Lower lobe of right lung (tissue), 2 donors: ENCODE results near the gene PPP1R11. TPM values are rescaled to one million over a fixed set of nuclear protein-coding genes. Genes with fewer than 3 reads are reported as not detected.
A peak's percentile ranks its signal among the peaks of the same experiment; 100 is the strongest.

ENCODE experiments used
- ATAC-seq, 2 donors: fragments of 200-7000 bp; cut with Tn5 transposase; one replicate each; pipeline ENCODE4 v1.9.1; 2020 to 2022; ENCODE audit warnings: mild to moderate bottlenecking in 2 of 2, moderate library complexity in 2 of 2
- DNase-seq: peaks from one replicate; pipeline ENCODE4 v3.0.0-alpha.2; 2020
- H3K27ac ChIP-seq: fragments of 200-600 bp; one replicate; pipeline ENCODE4 v1.8.0; 2022
- H3K27me3 ChIP-seq: fragments of 200-600 bp; one replicate; pipeline ENCODE4 v1.8.0; 2022; ENCODE audit warnings: low read depth
- H3K36me3 ChIP-seq: fragments of 200-600 bp; one replicate; pipeline ENCODE4 v1.8.0; 2022; ENCODE audit warnings: mild to moderate bottlenecking
- H3K4me1 ChIP-seq: fragments of 200-600 bp; one replicate; pipeline ENCODE4 v1.8.0; 2022
- H3K4me3 ChIP-seq: fragments of 200-600 bp; one replicate; pipeline ENCODE4 v1.8.0; 2022; ENCODE audit warnings: mild to moderate bottlenecking
- H3K9me3 ChIP-seq: fragments of 200-600 bp; one replicate; pipeline ENCODE4 v1.8.0; 2022
- CTCF ChIP-seq: fragments of 200-600 bp; IDR thresholded peaks from one replicate; pipeline ENCODE4 v1.8.0; 2022; ENCODE audit warnings: antibody characterized with exemption, mild to moderate bottlenecking
- intact Hi-C: fragments of 100-400 bp; cut with DNase I; formaldehyde crosslinking; loops from one replicate; pipeline ENCODE4 v1.11.0; 2022
- total RNA-seq: library from RNA; stranded (reverse); fragmentation: NEBNext Ultra II Directional; extraction: Animal tissue kit (Norgen Biotek cat#: 25700); gene quantifications from one replicate; pipeline ENCODE4 v1.2.1, GENCODE V29; 2021
- donor health status: DM: no; HTN: yes; CAD: no; lungs with severe emphysema.

Gene PPP1R11
- total RNA-seq, 1 donor from 2014 or later: 65.7 TPM

- TF ChIP-seq CTCF: no peak
- Histone ChIP-seq H3K9me3 (no peaks in the 10 kb centered on the region), H3K27me3 (peaks cover 26% of the 10 kb centered on the region)
These were observed 27.1 kb downstream of the PPP1R11 start for GRCh38 chr6:30093951-30094661.

GRCh38 chr6:30096829-30097228 is 29.8 kb downstream of the PPP1R11 start:
- no peaks in the 10 kb centered on the region for H3K36me3 ChIP-seq
- peaks cover 21% of the 10 kb centered on the region for H3K27me3 ChIP-seq
- H3K9me3 ChIP-seq: no peaks in the 10 kb centered on the region
- ATAC-seq (no peak), DNase-seq (no peak)
- no peak for TF ChIP-seq CTCF
- intact Hi-C loops: no loop called here
- H3K4me3 ChIP-seq: no peak overlapping the region
- H3K27ac ChIP-seq: no peak overlapping the region
- H3K4me1 ChIP-seq: peaks cover 22% of the 10 kb centered on the region

More at GRCh38 chr6:30093951-30094661, 27.1 kb downstream of the PPP1R11 start:
- intact Hi-C loops: no loop called here
- DNase-seq (no peak), ATAC-seq (no peak)
- Histone ChIP-seq H3K27ac (no peak overlapping the region), H3K36me3 (no peaks in the 10 kb centered on the region), H3K4me3 (no peak overlapping the region), H3K4me1 (peaks cover 5% of the 10 kb centered on the region)

GRCh38 chr6:30097902-30098768 is 31.1 kb downstream of the PPP1R11 start:
- Histone ChIP-seq H3K4me1 (peaks cover 31% of the 10 kb centered on the region), H3K9me3 (no peaks in the 10 kb centered on the region), H3K36me3 (no peaks in the 10 kb centered on the region), H3K4me3 (no peak overlapping the region), H3K27me3 (peaks cover 11% of the 10 kb centered on the region), H3K27ac (no peak overlapping the region)
- ATAC-seq (no peak), DNase-seq (no peak)
- intact Hi-C loops: no loop called here
- TF ChIP-seq CTCF: no peak

GRCh38 chr6:30100154-30100553 is 33.2 kb downstream of the PPP1R11 start:
- Histone ChIP-seq H3K4me1 (peaks cover 35% of the 10 kb centered on the region), H3K27me3 (peaks cover 7% of the 10 kb centered on the region), H3K36me3 (no peaks in the 10 kb centered on the region), H3K27ac (peak overlapping the region; percentile 51), H3K4me3 (peak overlapping the region; percentile 54), H3K9me3 (no peaks in the 10 kb centered on the region)
- ATAC-seq (no peak), DNase-seq (no peak)
- TF ChIP-seq CTCF: no peak
- intact Hi-C loops: no loop called here

- H3K9me3 ChIP-seq: no peaks in the 10 kb centered on the region
- peak overlapping the region; percentile 54 for H3K4me3 ChIP-seq
- DNase-seq: peak; percentile 75
- TF ChIP-seq CTCF: no peak
- peak overlapping the region; percentile 51 for H3K27ac ChIP-seq
- H3K27me3 ChIP-seq: peaks cover 7% of the 10 kb centered on the region
- H3K4me1 ChIP-seq: peaks cover 35% of the 10 kb centered on the region
- ATAC-seq: peak; percentile 77 to 78
- intact Hi-C loops: no loop called here
- H3K36me3 ChIP-seq: no peaks in the 10 kb centered on the region
These were observed 33.8 kb downstream of the PPP1R11 start for GRCh38 chr6:30100585-30101443.
